NK-92 (cell line): ENCODE measurements around the gene DNM3.
A peak's percentile ranks its signal among the peaks of the same experiment; 100 is the strongest.

Source experiments
- DNase-seq: peaks from one replicate; lab custom pipeline; 2025; ENCODE audit not compliant: unreplicated experiment; lab: John Stamatoyannopoulos, UW

Gene DNM3

GRCh38 chr1:172442843-172443565, 601.7 kb downstream of the DNM3 start:
- DNase-seq, result no peak

GRCh38 chr1:172443666-172444453, 602.6 kb downstream of the DNM3 start, which contains the start of gene PIGC:
TSS of gene PIGC (minus strand) at chr1:172444069. CDS start at chr1:172442622, 1,447 bp downstream.
- DNase-seq, result peak; percentile 64

- DNase-seq, result no peak
Measured at GRCh38 chr1:172446547-172446946, 605.2 kb downstream of the DNM3 start.

GRCh38 chr1:172447641-172448040, 606.3 kb downstream of the DNM3 start:
- no peak for DNase-seq

- no peak for DNase-seq
Measured at GRCh38 chr1:172448995-172449584, 607.8 kb downstream of the DNM3 start.

- DNase-seq, result no peak
Measured at GRCh38 chr1:172449585-172450523, 608.6 kb downstream of the DNM3 start.

- no peak for DNase-seq
Measured at GRCh38 chr1:172450524-172450885, 609.2 kb downstream of the DNM3 start.

GRCh38 chr1:172451002-172451443, 609.7 kb downstream of the DNM3 start:
- no peak for DNase-seq

GRCh38 chr1:172452536-172453152, 611.3 kb downstream of the DNM3 start:
- DNase-seq, result no peak

GRCh38 chr1:172453153-172453545, 611.9 kb downstream of the DNM3 start:
- DNase-seq, result no peak

GRCh38 chr1:172453607-172454006, 612.3 kb downstream of the DNM3 start:
- DNase-seq, result no peak

GRCh38 chr1:172455451-172455850, 614.2 kb downstream of the DNM3 start:
- DNase-seq, result no peak

GRCh38 chr1:172456344-172456769, 615.1 kb downstream of the DNM3 start:
- no peak for DNase-seq

GRCh38 chr1:172457479-172458130, 616.3 kb downstream of the DNM3 start:
- DNase-seq, result no peak

GRCh38 chr1:172460177-172460576, 618.9 kb downstream of the DNM3 start:
- no peak for DNase-seq

GRCh38 chr1:172460887-172461315, 619.6 kb downstream of the DNM3 start:
- DNase-seq, result no peak
